KMS-11 (cell line): Measurements from ENCODE around the gene BMP3.

Experiments
- H2AFZ ChIP-seq: fragments of 200-600 bp; sonication (generic); 2 replicates; pipeline ENCODE4 v1.6.1; 2016; ENCODE audit warnings: antibody characterized with exemption, mixed run types, low read depth
- H3K27ac ChIP-seq: fragments of 200-600 bp; sonication (generic); 2 replicates; pipeline ENCODE4 v1.6.1; 2016; ENCODE audit warnings: mild to moderate bottlenecking, mixed run types
- H3K27me3 ChIP-seq: fragments of 200-600 bp; sonication (generic); 2 replicates; pipeline ENCODE4 v1.6.1; 2017; ENCODE audit warnings: mild to moderate bottlenecking, low read depth, mixed run types, moderate library complexity; ENCODE audit not compliant: insufficient read depth
- H3K36me3 ChIP-seq: fragments of 200-600 bp; sonication (generic); 2 replicates; pipeline ENCODE4 v1.6.1; 2017; ENCODE audit warnings: mild to moderate bottlenecking, mixed run types; ENCODE audit not compliant: insufficient read depth
- H3K4me1 ChIP-seq: fragments of 200-600 bp; sonication (generic); 2 replicates; pipeline ENCODE4 v1.6.1; 2016; ENCODE audit warnings: mild to moderate bottlenecking, low read depth, mixed run types; ENCODE audit not compliant: poor library complexity, severe bottlenecking
- H3K4me2 ChIP-seq: fragments of 200-600 bp; sonication (generic); 2 replicates; pipeline ENCODE4 v1.7.0; 2016; ENCODE audit warnings: mild to moderate bottlenecking, mixed run types
- H3K4me3 ChIP-seq: fragments of 200-600 bp; sonication (generic); IDR thresholded peaks from 2 replicates; pipeline ENCODE4 v1.6.1; 2017; ENCODE audit warnings: low read depth, low read length, mixed read lengths; ENCODE audit not compliant: insufficient read depth
- H3K79me2 ChIP-seq: fragments of 200-600 bp; sonication (generic); 2 replicates; pipeline ENCODE4 v1.6.1; 2016; ENCODE audit warnings: low read depth, mixed run types; ENCODE audit not compliant: insufficient read depth
- H3K9ac ChIP-seq: fragments of 200-600 bp; sonication (generic); 2 replicates; pipeline ENCODE4 v1.6.1; 2016; ENCODE audit warnings: mild to moderate bottlenecking, mixed run types
- H4K20me1 ChIP-seq: fragments of 200-600 bp; sonication (generic); 2 replicates; pipeline ENCODE4 v1.6.1; 2016; ENCODE audit warnings: mild to moderate bottlenecking, mixed run types; ENCODE audit not compliant: insufficient read depth
- TF ChIP-seq, protein P1 (sequence below): fragments of 200-600 bp; sonication (generic); conservative IDR thresholded peaks from 2 replicates; pipeline ENCODE4 v1.6.1; 2017; ENCODE audit warnings: low read depth, mild to moderate bottlenecking, antibody characterized with exemption, low read length, moderate library complexity, mixed read lengths

BMP3 gene

DNA sequence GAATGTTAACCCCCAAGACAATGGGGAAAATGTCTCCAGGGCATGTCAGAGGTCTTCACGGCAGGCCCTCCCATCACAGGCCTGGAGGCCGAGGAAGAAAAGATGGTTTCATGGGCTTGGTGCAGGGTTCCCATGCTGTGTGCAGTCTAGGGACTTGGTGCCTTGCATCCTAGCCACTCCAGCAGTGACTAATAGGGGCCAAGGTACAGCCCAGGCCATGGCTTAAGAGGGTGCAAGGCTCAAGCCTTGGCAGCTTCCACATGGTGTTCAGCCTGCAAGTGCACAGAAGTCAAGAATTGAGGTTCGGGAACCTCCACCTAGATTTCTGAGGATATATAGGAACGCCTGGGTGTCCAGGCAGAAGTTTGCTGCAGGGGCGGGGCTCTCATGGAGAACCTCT, 50.6 kb downstream of the BMP3 start:
- TF ChIP-seq, protein P1, sequence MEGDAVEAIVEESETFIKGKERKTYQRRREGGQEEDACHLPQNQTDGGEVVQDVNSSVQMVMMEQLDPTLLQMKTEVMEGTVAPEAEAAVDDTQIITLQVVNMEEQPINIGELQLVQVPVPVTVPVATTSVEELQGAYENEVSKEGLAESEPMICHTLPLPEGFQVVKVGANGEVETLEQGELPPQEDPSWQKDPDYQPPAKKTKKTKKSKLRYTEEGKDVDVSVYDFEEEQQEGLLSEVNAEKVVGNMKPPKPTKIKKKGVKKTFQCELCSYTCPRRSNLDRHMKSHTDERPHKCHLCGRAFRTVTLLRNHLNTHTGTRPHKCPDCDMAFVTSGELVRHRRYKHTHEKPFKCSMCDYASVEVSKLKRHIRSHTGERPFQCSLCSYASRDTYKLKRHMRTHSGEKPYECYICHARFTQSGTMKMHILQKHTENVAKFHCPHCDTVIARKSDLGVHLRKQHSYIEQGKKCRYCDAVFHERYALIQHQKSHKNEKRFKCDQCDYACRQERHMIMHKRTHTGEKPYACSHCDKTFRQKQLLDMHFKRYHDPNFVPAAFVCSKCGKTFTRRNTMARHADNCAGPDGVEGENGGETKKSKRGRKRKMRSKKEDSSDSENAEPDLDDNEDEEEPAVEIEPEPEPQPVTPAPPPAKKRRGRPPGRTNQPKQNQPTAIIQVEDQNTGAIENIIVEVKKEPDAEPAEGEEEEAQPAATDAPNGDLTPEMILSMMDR, result no peak
- no peak overlapping the region for H3K4me3 ChIP-seq
- H3K4me2 ChIP-seq, result no peak overlapping the region
- H3K27ac ChIP-seq, result no peak overlapping the region
- no peak overlapping the region for H2AFZ ChIP-seq
- H4K20me1 ChIP-seq, result no peaks in the 10 kb centered on the region
- no peak overlapping the region for H3K9ac ChIP-seq
- H3K27me3 ChIP-seq, result no peaks in the 10 kb centered on the region
- no peaks in the 10 kb centered on the region for H3K79me2 ChIP-seq
- H3K4me1 ChIP-seq, result no peaks in the 10 kb centered on the region
- H3K36me3 ChIP-seq, result no peaks in the 10 kb centered on the region

DNA sequence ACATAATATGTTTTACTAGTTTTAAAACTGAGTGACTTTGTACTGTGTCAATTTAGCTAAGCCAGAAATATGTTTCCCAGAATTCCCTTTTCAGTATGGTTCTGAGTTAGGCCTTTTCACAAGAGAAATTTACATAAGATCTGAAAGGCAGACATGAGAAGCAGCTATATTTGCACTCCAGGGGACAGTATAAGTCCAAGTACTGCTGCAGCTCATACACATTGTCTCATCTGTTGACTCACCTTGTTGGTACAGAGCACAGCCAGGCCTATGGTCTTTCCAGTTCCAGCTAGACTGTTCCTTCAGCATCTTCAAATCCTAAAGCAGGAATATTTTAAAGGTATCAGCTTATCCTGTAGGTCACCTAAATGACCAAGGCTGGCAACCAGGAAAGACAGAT, 53.5 kb downstream of the BMP3 start:
- Histone ChIP-seq H4K20me1 (no peaks in the 10 kb centered on the region), H3K4me1 (no peaks in the 10 kb centered on the region), H3K4me3 (no peak overlapping the region), H3K4me2 (no peak overlapping the region), H3K9ac (no peak overlapping the region), H3K27ac (no peak overlapping the region), H3K79me2 (no peaks in the 10 kb centered on the region), H2AFZ (no peak overlapping the region), H3K27me3 (no peaks in the 10 kb centered on the region), H3K36me3 (no peaks in the 10 kb centered on the region)
- TF ChIP-seq, protein P1, result no peak

DNA sequence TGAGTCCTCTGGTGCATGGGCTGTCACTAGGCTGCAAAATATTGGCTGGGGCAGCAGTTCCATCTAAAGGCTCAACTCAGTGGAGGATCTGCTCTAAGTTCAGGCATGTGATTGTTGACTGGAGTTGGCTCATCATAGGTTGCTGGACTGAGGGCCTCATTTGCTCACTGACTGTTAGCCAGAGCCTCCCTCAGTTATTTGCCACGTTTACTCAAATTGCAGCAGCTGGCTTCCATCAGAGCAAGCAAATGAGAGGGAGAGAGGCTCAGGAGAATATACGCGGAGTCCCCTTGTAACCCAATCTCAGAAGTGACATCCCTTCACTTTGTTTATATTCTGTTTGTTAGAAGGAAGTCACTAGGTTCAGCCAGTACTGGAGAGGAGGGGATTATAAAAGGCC, 54.1 kb downstream of the BMP3 start:
- Histone ChIP-seq H3K9ac (no peak overlapping the region), H3K79me2 (no peaks in the 10 kb centered on the region), H3K27ac (no peak overlapping the region), H3K36me3 (no peaks in the 10 kb centered on the region), H4K20me1 (no peaks in the 10 kb centered on the region), H2AFZ (no peak overlapping the region), H3K27me3 (no peaks in the 10 kb centered on the region), H3K4me3 (no peak overlapping the region), H3K4me2 (no peak overlapping the region), H3K4me1 (no peaks in the 10 kb centered on the region)
- TF ChIP-seq, protein P1, result no peak

DNA sequence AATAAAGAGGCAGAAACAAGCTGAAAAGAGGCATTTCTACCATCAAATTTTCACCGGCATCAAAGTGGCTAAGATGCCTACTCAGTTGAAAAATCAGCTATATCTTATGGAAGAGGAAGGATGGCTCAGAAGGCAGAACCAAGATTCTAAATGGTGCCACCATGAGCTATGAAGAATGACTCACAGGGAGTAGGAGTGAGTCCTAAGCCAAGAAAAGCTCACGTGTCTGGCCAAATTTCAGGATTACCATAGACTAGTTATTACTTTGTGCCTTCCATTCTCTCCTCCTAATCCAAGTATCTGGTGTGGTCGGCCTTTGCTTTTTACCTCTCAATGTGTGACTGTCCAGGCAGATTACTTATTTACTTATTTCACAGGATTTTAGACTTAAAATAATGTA, 54.8 kb downstream of the BMP3 start:
- no peaks in the 10 kb centered on the region for H3K79me2 ChIP-seq
- H3K9ac ChIP-seq, result no peak overlapping the region
- no peak overlapping the region for H2AFZ ChIP-seq
- H3K27ac ChIP-seq, result no peak overlapping the region
- H3K36me3 ChIP-seq, result no peaks in the 10 kb centered on the region
- no peaks in the 10 kb centered on the region for H3K4me1 ChIP-seq
- no peaks in the 10 kb centered on the region for H3K27me3 ChIP-seq
- no peak overlapping the region for H3K4me2 ChIP-seq
- TF ChIP-seq, protein P1, result no peak
- H4K20me1 ChIP-seq, result no peaks in the 10 kb centered on the region
- no peak overlapping the region for H3K4me3 ChIP-seq

DNA sequence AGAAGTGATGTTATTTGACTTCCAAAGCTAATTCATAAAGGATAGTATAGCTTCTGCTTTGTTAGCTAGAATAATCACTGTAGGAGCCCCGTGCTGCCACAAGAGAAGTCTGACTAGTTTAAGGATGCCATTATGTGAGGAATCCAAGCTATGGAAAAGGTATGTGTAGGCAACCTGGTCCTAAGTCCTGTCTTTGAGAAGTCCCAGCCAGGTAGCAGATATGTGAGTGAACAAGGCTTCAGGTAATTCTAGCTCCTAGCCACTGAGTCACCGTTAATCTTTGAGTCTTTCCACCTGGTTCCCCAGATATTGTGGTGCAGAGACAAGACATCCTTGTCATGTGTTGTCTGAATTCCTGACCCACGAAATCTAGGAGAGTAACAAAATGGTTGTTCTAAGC, 55.5 kb downstream of the BMP3 start:
- Histone ChIP-seq H3K27ac (no peak overlapping the region), H3K4me2 (no peak overlapping the region), H3K27me3 (no peaks in the 10 kb centered on the region), H4K20me1 (no peaks in the 10 kb centered on the region), H3K4me3 (no peak overlapping the region), H3K79me2 (no peaks in the 10 kb centered on the region), H2AFZ (no peak overlapping the region), H3K36me3 (no peaks in the 10 kb centered on the region), H3K9ac (no peak overlapping the region), H3K4me1 (no peaks in the 10 kb centered on the region)
- TF ChIP-seq, protein P1, result no peak
